ENCODE data around the gene IFNA14. TPM values are rescaled to one million over a fixed set of nuclear protein-coding genes. Genes with fewer than 3 reads are reported as not detected.
"Not testable (repeated sequence)": the region's sequence is repeated elsewhere in the genome, so short reads cannot be mapped to it uniquely, and the experiment has no call there.

The IFNA14 gene
- total RNA-seq, 2 donors from 2014 or later: not detected

GRCh38 chr9:21210311-21210710 lies 29.5 kb downstream of the IFNA14 start:
- no peaks in the 10 kb centered on the region for H3K4me1 ChIP-seq (ENCODE audit: control insufficient read depth in 1 of 2, low read depth in 2 of 2)
- TF ChIP-seq, protein P1, sequence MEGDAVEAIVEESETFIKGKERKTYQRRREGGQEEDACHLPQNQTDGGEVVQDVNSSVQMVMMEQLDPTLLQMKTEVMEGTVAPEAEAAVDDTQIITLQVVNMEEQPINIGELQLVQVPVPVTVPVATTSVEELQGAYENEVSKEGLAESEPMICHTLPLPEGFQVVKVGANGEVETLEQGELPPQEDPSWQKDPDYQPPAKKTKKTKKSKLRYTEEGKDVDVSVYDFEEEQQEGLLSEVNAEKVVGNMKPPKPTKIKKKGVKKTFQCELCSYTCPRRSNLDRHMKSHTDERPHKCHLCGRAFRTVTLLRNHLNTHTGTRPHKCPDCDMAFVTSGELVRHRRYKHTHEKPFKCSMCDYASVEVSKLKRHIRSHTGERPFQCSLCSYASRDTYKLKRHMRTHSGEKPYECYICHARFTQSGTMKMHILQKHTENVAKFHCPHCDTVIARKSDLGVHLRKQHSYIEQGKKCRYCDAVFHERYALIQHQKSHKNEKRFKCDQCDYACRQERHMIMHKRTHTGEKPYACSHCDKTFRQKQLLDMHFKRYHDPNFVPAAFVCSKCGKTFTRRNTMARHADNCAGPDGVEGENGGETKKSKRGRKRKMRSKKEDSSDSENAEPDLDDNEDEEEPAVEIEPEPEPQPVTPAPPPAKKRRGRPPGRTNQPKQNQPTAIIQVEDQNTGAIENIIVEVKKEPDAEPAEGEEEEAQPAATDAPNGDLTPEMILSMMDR (IDR thresholded peaks at IDR 0.05): no peak
- H3K36me3 ChIP-seq: no peaks in the 10 kb centered on the region
- H3K27me3 ChIP-seq (replicated peaks; ENCODE audit: insufficient read depth): no peaks in the 10 kb centered on the region
- DNase-seq (ENCODE audit: low spot score) (no peak), ATAC-seq (ENCODE audit: insufficient number of reproducible peaks, low FRiP score, low read depth) (no peak)
- no peak overlapping the region for H3K27ac ChIP-seq
- H3K4me3 ChIP-seq: no peak overlapping the region
- H3K9me3 ChIP-seq: no peaks in the 10 kb centered on the region

DNA sequence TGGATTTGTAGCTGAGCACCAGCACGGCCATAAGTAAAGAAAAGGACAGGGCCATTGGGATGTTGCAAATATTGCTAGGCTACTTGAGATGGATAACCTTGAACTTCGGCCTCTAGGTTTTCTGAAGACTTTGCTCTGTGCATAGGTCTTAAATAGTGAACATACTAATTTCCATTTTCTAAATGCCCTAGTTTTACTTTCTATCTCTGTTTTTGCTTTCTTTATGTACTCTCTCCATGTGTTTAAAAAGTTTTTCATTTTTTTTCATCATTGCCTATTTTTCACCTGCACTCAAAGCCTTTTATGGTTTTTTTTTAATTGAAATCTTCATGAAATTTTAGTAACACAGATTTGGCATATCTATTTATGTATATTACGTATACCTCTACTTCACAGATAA lies 32.8 kb downstream of the IFNA14 start, which contains the start of gene IFNA10:
TSS of gene IFNA10 (minus strand) at position 101 of the 400 bp plus-strand sequence. CDS start at position 55, 46 bp downstream.
- not testable (repeated sequence) for H3K27ac ChIP-seq; H3K9me3 ChIP-seq; H3K27me3 ChIP-seq (replicated peaks; ENCODE audit: insufficient read depth); H3K4me1 ChIP-seq (ENCODE audit: control insufficient read depth in 1 of 2, low read depth in 2 of 2); H3K4me3 ChIP-seq; H3K36me3 ChIP-seq; DNase-seq (ENCODE audit: low spot score); ATAC-seq (ENCODE audit: insufficient number of reproducible peaks, low FRiP score, low read depth)

DNA sequence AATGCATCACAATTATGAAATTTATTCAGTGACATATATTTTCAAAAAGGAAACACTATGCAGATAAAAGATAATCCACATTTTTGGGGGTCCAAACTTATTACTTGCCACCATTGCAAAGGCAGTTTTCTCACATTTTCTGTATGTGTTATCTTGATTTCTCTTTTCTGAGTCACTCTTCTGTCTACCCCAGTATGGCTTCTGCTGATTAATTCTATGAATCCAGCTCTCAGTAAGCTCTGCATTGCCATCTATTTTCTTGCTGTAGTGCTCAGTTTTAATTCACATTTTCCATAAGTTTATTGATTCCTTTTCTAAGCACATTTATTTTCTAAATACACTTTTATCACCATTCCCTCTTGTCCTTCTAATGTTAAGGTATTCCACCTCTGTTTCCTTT lies 34.6 kb downstream of the IFNA14 start:
- no peak for ATAC-seq (ENCODE audit: insufficient number of reproducible peaks, low FRiP score, low read depth)
- TF ChIP-seq, protein P1 (IDR thresholded peaks at IDR 0.05): no peak

DNA sequence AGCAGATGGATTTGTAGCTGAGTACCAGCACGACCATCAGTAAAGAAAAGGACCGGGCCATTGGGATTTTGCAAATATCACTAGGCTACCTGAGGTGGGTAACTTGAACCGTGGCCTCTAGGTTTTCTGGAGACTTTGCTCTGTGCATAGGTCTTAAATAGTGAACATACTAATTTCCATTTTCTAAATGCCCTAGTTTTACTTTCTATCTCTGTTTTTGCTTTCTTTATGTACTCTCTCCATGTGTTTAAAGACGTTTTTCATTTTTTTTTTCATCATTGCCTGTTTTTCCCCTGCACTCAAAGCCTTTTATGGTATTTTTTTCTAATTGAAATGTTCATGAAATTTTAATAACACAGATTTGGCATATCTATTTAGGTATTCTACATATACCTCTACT lies 37.7 kb downstream of the IFNA14 start, which contains the start of gene IFNA7:
TSS of gene IFNA7 (minus strand) at position 101 of the 400 bp plus-strand sequence. CDS start at position 61, 40 bp downstream.
- not testable (repeated sequence) for H3K9me3 ChIP-seq; H3K27ac ChIP-seq; DNase-seq (ENCODE audit: low spot score); H3K27me3 ChIP-seq (replicated peaks; ENCODE audit: insufficient read depth); H3K4me3 ChIP-seq; H3K4me1 ChIP-seq (ENCODE audit: control insufficient read depth in 1 of 2, low read depth in 2 of 2); H3K36me3 ChIP-seq; ATAC-seq (ENCODE audit: insufficient number of reproducible peaks, low FRiP score, low read depth)

More for the DNA sequence above, 34.6 kb downstream of the IFNA14 start:
- H3K36me3 ChIP-seq: no peaks in the 10 kb centered on the region
- H3K27me3 ChIP-seq (replicated peaks; ENCODE audit: insufficient read depth): no peaks in the 10 kb centered on the region
- DNase-seq (ENCODE audit: low spot score): no peak
- no peak overlapping the region for H3K27ac ChIP-seq
- H3K4me1 ChIP-seq (ENCODE audit: control insufficient read depth in 1 of 2, low read depth in 2 of 2): no peaks in the 10 kb centered on the region
- no peaks in the 10 kb centered on the region for H3K9me3 ChIP-seq
- H3K4me3 ChIP-seq: no peak overlapping the region

DNA sequence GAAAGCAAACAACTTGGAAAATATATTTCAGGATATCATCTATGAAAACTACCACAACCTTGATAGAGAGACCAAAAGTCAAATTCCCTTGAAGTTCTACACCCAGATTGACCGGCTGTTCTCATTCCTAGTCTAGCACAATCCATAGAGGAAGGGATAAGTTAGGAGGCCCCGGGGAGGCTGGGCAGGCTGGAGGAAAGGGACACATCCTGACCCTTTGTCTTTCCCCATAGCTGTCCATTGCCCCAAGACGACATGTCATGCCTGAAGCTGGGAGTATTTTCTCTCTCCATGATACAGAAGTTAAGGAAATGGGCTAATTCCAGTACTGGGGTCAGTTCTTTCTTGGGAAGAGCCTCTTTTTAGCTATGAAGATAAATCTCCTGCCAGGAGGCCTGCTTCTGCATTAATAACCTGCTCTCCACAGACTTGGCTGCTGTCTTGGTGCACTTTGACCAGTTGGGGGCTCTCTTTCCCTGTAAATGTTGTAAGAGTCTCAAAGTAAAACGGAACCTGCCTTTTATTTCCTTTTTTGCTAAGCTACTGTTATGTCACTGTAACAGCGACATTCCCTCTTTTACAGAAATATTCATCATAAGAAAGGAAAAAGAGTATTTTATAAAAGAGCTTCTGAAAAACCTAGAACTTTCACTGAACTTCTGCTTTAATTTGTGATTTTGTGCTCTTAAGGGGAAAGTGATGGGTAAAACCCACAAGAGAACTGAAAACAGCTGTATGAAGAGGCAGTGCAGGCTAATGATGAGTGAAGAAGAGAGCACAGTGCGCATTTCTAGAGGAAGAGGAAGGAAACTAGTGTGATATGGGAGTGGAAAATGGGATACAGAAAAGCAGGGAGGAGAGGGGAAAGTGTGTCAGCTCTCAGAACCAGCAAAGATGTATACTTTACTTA lies 44.7 kb downstream of the IFNA14 start:
- not testable (repeated sequence) for H3K4me1 ChIP-seq (ENCODE audit: control insufficient read depth in 1 of 2, low read depth in 2 of 2); DNase-seq (ENCODE audit: low spot score); H3K27ac ChIP-seq; H3K36me3 ChIP-seq; ATAC-seq (ENCODE audit: insufficient number of reproducible peaks, low FRiP score, low read depth); H3K27me3 ChIP-seq (replicated peaks; ENCODE audit: insufficient read depth); H3K9me3 ChIP-seq
- peak overlapping the region; percentile 38 for H3K4me3 ChIP-seq

Other genes starting within 250 kb of the IFNA14 start
- gene HACD4, start 208.4 kb downstream of the IFNA14 start, total RNA-seq: 1 to 10 TPM; 2.0 to 8.4 TPM
- not detected for gene IFNB1, start 162.1 kb downstream of the IFNA14 start, total RNA-seq
- gene IFNW1, start 98.2 kb downstream of the IFNA14 start, total RNA-seq: not detected
- not detected for gene IFNA21, start 73.3 kb downstream of the IFNA14 start, total RNA-seq
- gene IFNA4, start 52.4 kb downstream of the IFNA14 start, total RNA-seq: not detected
- not detected for gene IFNA7, start 37.8 kb downstream of the IFNA14 start, total RNA-seq
- not detected for gene IFNA10, start 32.9 kb downstream of the IFNA14 start, total RNA-seq
- gene IFNA16, start 22.7 kb downstream of the IFNA14 start, total RNA-seq: not detected
- gene IFNA17, start 11.8 kb downstream of the IFNA14 start, total RNA-seq: not detected
- gene IFNA5, start 65.3 kb upstream of the IFNA14 start, total RNA-seq: 1 to 10 TPM in 1 of 2 donors, under 1 TPM in 1; 0.68 to 2.5 TPM
- gene KLHL9, start 95.4 kb upstream of the IFNA14 start, total RNA-seq: 10 to 100 TPM; 14.9 to 23.4 TPM
- gene IFNA6, start 110.9 kb upstream of the IFNA14 start, total RNA-seq: not detected
- gene IFNA13, start 128.1 kb upstream of the IFNA14 start, total RNA-seq: not detected
- not detected for gene IFNA2, start 145.4 kb upstream of the IFNA14 start, total RNA-seq
- not detected for gene IFNA8, start 169.1 kb upstream of the IFNA14 start, total RNA-seq
- gene IFNA1, start 200.4 kb upstream of the IFNA14 start, total RNA-seq: not detected
- gene IFNE, start 242.3 kb upstream of the IFNA14 start, total RNA-seq: not detected